GM10266 (cell line): Measurements from ENCODE around the gene ATP6V1B1.
A peak's percentile ranks its signal among the peaks of the same experiment; 100 is the strongest.

Experiments used
- DNase-seq: peaks from one replicate; pipeline ENCODE4 v3.0.0; 2012; ENCODE audit errors: extremely low spot score
- TF ChIP-seq, protein P1 (sequence below): IDR thresholded peaks from 2 replicates; pipeline ENCODE4 v1.5.1; 2012; ENCODE audit warnings: mild to moderate bottlenecking, low read depth; ENCODE audit not compliant: control insufficient read depth, insufficient read depth; ENCODE audit errors: missing control alignments

Gene ATP6V1B1

DNA sequence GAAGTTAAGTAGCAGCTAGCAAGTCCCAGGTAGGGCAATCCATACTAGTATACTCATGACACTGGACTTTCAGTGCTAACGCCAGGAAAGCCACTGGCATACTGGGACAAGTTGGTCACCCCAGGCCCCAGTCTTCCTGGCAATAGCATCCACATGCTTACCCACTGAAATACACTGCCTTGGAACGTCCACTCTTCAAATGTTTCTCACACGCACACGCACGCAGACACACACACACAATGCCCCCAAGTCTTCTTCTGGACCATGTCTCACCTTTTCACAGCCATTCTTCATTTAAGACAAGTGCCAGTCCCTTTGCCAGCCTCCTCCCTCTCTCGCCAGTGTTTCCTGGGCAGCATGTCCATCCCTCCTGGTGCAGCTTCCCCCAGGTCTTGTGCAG lies 67.7 kb downstream of the ATP6V1B1 start:
- no peak for DNase-seq
- TF ChIP-seq, protein P1, sequence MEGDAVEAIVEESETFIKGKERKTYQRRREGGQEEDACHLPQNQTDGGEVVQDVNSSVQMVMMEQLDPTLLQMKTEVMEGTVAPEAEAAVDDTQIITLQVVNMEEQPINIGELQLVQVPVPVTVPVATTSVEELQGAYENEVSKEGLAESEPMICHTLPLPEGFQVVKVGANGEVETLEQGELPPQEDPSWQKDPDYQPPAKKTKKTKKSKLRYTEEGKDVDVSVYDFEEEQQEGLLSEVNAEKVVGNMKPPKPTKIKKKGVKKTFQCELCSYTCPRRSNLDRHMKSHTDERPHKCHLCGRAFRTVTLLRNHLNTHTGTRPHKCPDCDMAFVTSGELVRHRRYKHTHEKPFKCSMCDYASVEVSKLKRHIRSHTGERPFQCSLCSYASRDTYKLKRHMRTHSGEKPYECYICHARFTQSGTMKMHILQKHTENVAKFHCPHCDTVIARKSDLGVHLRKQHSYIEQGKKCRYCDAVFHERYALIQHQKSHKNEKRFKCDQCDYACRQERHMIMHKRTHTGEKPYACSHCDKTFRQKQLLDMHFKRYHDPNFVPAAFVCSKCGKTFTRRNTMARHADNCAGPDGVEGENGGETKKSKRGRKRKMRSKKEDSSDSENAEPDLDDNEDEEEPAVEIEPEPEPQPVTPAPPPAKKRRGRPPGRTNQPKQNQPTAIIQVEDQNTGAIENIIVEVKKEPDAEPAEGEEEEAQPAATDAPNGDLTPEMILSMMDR = no peak

DNA sequence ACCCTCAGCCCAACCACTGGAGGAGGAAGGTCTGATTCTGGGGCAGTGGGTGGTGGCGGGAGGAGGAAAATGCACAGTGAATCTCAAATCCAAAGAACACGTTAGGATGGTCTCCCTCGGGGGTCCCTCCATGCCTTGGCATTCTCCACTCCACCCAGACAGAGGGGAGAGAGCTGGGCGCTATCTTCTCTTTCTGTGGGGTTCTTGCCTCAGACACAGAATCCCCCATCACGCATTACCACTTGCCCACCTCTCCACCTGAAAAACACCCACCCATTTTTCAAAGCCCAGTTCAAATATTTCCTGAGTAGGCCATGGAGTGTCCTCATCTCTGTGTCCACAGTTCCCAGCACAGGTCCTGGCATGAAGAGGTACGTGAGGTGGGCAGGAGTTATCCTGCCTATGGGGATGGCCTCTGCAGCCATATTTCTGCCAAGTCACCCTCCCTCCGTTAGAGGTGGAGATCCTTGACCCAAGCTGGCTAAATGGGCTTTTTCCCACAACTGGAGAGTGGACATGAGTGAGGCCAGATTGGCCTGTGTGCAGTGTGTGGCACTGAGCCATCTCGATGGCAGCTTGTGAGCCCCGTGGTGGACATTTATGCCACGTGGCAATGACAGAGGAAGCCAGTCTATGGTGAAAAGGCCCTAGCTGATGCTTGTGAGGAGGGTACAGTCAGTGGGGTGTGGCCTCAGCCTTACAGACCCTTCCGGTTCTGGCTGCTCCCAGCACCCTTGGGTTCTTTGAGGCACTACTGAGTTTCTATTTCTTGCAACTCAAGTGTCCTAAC lies 68.5 kb downstream of the ATP6V1B1 start:
- TF ChIP-seq, protein P1 = no peak
- DNase-seq = no peak

DNA sequence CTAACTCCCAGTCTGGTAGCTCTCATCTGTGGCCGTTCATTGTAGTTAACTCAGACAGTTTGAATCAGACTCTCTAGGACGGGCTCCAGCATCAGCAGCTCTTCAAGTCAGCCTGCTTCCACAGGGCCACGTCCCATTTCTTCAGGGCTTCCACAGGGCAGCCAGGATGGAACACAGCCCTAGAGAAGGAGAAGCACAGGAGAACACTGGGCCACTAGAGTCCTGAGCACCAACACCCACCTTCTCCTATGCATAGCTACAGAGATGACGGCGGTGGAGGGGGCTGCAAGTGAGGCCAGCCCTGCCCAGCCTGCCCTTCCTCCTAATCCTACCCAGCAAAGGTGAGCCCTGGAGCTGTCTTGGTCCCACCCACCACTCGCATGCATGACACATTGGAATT lies 69.2 kb downstream of the ATP6V1B1 start:
- TF ChIP-seq, protein P1 = no peak

DNA sequence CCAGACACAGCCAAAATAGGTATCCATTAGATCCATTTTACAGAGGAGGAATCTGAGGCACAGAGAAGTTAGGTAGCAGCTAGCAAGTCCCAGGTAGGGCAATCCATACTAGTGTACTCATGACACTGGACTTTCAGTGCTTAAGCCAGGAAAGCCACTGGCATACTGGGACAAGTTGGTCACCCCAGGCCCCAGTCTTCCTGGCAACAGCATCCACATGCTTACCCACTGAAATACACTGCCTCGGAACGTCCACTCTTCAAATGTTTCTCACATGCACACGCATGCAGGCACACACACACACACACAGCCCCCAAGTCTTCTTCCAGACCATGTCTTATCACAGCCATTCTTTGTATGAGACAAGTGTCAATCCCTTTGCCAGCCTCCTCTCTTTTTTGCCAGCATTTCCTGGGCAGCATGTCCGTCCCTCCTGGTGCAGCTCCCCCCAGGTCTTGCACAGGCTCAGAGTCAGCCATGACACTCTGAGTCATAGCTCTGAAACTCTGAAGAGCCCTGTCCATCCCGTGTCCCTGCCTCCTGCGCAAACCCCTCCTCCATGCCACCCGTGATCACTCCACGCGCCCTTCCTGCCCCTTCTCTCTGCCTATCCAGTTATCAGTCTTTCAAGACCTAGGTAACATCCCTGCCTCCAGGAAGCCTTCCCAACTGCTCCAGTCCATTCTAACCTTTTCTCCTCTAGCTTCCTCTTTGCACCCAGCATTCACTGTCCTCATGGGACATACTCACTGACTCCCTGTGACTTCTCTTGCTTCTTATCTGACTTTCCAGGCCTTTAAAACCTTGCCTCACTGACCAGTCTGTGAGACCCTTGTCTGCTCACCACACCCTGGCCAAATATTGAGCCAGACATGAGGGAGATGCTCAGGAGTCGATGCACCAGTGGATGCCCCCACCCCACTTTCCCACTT lies 69.8 kb downstream of the ATP6V1B1 start:
- no peak for DNase-seq
- TF ChIP-seq, protein P1 = no peak

More for the DNA sequence above, 69.2 kb downstream of the ATP6V1B1 start:
- DNase-seq = no peak

DNA sequence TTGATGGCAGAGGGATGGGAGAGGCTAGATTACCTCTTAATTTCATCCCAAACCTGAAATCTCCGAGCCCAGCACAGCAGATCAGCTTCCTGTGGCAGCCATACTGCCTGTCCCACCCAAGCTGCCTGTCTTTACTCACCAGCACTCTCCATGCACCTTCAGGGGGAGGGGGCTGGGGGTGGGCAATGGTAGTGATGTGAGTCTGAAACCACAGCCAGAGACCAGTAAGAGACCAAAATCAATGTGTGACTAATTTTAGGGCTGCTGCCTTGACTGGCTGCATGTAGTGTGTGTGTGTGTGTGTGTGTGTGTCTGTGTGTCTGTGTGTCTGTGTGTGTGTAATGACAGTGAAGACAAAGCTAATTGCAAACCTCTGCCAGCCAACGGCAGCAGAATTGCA lies 70.6 kb downstream of the ATP6V1B1 start:
- TF ChIP-seq, protein P1 = no peak
- no peak for DNase-seq

DNA sequence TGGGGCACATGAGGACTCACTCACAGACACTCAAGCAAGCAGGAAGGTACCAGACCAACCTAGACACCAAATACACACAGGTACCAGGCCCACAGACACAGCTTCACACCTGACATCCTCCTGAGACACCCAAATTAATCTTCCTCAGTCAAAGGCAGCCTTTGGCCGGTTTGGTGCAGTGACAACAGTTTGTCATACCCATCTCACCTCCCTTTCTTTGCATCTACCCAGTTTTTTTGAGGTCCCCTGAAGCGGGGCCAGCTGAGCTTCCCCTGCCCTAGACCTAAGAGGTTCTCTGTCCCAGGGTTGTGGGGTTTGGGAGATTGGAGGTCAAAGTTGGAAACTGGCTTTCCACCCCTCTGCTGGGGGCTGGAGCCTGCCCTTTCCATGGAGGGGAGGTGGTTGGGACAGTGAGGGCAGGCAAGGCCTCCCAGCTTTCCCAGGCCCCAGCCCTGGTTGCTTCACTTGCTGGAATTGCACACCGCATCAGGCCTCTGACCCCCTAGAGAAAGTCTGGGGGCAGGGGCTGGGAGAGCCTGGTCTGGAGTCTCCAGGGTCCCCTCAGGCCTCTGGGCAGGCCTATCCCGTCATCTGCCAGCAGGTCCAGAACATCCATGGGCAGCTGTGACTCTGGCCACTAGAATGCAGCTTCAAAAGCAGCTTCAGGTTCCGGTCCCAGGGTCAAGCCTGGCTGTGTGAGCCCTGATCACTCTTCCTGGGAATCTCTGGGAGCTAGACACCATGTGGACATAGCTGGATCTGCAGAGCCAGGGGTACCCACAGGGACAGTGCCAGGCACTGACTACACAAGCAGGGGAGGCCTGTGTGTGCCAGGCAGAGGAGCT lies 71.5 kb downstream of the ATP6V1B1 start:
- TF ChIP-seq, protein P1 = no peak
- peak; percentile 3 for DNase-seq
